SH-SY5Y (cell line): ENCODE data around the gene ABR.

Source experiments
- GATA2 ChIP-seq: IDR thresholded peaks from 2 replicates; pipeline ENCODE4 v1.6.1; 2011; ENCODE audit warnings: mild to moderate bottlenecking, low read depth, low read length
- GATA3 ChIP-seq: IDR thresholded peaks from 2 replicates; pipeline ENCODE4 v1.6.1; 2011; ENCODE audit warnings: low read depth, mild to moderate bottlenecking, low read length, moderate library complexity

DNA sequence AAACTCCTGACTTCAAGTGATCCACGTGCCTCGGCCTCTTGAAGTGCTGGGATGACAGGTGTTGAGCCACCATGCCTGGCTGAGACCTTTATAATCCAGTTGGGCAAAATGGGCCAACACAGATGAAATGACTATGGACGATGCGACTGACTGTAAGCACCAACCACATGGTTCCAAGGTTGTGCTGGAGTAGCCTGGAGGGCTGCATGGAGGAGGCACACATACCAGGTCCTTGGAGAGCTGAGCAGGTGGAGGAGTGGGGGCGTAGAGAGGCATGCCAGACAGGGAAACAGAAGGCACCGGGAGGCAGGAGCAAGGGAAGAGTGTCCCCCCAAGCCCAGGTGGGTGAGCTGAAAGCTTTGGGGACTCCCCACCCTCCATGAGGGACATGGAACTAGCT lies 85.2 kb downstream of the ABR start:
- no peak for TF ChIP-seq GATA3
- TF ChIP-seq GATA2 = no peak
